Daoy (cell line): ENCODE data around the gene C8G. TPM values are rescaled to one million over a fixed set of nuclear protein-coding genes. Genes with fewer than 3 reads are reported as not detected.

Source experiments
- DNase-seq: peaks from one replicate; pipeline ENCODE4 v3.0.0-alpha.2; 2015; ENCODE audit warnings: low read depth
- total RNA-seq: library from RNA; depleted of rRNA; stranded (reverse); fragments of >200 nt; shearing (Covaris generic); gene quantifications from 2 replicates; pipeline ENCODE4 v1.2.3, GENCODE V29; 2014; rRNA removed

The C8G gene
- total RNA-seq, 1 experiment from 2014 or later = not detected

DNA sequence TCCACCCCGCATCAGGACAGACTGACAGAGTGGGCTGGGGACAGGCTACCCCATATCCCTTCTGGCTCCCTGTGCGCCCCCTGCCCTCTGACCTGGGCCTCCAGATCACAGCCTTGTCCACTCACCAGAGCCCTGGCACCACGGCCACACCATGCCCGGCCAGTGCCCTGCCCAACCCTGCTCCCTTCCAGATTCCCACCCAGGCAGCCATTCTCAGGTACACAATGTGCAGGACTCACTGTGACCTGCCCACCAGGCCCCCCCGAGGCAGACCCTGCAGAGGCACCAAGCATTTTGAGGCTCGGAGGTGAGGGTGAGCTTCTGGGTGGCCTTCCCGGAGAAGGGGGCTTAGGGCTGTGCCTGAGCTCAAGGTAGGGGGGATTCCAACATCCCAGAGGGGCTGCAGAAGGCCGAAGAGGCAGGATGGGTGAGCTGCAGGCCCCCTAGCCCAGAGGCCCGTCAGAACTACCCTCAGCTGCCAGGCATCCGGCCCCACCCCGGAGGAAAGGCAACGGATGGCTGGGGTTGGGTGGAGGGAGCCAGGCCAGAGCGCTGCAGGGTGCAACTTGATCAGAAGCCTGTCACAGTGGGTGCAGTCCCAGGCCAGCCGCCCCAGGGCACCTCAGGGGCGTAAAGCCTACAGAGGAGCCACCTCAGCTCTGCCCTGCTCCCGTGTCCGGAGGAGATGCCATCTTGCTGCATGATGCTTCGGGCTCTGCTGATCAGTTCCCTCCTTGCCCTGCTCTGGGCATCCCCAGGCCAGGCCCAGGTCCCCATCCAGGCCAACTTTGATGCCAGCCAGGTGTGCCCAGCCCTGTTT, 37.4 kb downstream of the C8G start, which contains the start of gene LCNL1:
Gene LCNL1 (plus strand): TSS at position 762 of the 820 bp plus-strand sequence. CDS start 594 bp downstream, outside the sequence.
- DNase-seq = no peak

DNA sequence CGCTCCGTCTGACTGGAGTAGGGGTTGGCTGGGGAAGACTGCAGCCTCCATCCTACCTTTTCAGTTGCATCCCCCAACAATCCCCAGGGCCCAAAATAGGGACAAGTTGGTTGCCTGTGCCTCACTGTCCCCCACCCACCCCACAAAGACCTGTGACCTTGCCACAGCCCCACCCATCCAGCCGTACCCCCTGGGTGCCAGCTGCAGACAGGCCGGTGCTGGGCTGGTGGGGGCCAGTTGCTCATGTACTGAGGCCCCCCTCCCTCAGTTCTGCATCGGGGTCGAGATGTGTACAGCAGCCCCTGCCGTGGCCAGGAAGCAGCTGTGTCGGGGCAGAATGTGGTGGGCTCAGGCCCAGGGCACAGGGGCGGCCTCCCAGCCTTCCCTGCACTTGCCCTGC, 38.1 kb downstream of the C8G start:
- DNase-seq = no peak

DNA sequence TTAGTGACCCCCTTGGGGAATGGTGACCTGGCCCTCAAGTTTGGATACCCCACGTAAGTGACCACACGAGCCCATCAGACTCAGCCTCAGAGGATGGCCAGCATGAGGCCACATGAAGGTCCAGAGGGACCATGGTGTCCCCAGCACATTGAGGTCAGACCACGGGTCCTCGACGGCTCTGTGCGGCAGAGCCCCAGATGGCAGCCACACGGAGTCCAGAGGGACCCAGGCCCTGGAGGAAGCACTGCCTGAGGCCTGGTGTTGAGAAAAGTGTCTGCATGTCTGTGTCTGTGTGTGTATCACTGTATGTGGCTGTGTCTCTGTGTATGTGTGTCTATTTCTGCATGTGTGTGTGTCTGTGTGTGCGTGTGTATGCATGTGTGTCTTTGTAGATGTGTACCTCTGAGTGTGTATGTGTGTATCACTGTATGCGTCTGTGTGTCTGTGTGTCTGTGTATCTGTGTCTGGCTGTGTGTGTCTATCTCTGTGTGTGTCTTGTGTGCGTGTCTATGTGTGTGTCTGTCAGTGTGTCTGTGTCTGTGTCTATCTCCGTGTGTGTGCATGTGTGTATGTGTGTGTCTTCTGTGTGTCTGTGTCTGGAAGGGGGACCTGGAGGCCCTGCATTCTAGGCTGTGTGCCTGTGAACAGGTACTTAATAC, 38.7 kb downstream of the C8G start:
- no peak for DNase-seq

DNA sequence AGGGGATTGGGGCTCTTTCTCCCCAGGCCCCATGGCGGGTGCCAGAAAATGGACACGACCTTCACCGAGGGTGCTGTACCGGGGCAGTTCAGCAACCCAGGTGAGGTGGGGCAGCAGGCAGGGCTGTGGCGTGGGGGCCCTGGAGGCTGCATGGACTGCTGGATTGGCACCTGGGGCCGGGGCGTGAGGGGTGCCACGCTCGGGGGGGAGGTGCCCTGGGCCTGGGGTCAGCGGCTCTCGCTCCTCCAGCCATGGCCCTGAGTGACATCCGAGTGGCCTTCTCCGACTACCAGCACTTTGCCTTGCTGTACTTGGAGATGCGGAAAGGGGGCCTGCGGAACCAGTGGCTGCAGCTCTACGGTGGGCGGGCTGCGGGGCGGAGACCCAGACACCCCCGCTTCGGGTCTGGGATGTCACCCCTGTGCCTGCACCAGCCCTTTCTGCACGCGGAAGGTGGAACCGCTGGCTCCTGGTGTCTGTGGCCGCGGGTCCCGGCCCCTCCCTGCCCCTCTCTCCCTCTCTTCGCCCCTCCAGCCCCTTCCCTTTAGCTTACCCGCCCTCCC, 39.5 kb downstream of the C8G start:
- no peak for DNase-seq

DNA sequence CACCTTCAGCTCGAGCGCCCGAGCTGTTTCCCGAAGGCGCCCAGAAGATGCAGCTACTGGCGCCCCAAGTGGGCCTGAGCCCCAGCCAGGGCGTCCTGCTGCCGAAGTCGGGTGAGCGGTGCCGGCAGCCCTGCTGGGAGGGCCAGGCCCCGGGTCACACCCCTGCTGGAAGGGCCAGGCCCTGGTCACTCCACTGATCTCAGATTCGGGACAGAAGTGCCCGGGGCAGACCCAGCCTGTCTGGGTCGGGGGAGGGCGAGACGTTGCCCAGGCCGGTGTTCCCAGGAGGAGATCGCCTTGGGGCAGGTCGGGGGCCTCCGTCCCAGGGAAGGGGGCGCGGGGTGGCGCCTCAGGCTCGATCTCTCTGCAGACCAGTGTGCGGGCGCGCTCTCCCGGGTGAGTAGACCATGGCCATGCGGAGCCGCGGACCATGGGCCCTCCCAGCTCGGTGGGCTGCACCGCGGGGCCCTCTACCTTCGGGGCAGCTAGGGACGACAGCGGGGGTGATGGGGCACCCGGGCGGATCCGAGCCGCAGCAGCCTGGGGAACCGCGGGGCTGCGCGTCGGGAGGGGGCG, 40.1 kb downstream of the C8G start:
- no peak for DNase-seq

DNA sequence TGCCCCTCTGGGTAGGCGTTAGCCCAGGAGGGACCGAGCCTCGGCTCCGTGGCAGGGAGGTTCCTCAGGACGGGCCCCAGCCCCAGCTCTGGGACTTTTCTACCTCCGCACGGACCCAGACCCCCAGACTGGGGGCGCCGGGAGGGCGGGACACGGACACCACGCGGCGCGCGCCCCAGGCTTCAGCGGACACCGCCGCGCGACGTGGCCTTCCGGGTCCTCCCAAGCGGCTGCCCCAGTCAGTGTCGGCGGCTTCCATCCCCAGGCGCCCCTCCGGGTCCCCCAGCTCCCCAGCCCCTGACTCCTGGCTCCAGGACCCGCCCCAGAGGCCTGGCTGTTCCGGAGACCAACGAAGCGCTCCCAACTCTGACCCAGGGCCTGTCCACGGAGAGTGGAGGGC, 40.8 kb downstream of the C8G start:
- no peak for DNase-seq

DNA sequence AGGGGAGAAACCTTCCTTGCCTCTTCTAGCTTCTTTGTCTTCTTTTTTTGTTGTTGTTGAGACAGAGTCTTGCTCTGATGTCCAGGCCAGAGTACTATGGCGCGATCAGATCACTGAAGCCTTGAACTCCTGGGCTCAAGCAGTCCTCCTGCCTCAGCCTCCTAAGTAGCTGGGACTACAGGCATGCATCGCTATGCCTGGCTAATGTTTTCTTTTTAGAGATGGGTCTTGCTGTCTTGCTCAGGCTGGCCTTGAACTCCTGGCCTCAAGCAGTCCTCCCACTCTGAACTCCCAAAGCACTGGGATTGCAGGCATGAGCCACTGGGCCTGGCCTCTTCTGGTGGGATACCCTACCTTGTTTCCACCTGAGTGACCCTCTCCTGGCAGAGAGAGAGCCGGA, 43.8 kb downstream of the C8G start:
- no peak for DNase-seq

DNA sequence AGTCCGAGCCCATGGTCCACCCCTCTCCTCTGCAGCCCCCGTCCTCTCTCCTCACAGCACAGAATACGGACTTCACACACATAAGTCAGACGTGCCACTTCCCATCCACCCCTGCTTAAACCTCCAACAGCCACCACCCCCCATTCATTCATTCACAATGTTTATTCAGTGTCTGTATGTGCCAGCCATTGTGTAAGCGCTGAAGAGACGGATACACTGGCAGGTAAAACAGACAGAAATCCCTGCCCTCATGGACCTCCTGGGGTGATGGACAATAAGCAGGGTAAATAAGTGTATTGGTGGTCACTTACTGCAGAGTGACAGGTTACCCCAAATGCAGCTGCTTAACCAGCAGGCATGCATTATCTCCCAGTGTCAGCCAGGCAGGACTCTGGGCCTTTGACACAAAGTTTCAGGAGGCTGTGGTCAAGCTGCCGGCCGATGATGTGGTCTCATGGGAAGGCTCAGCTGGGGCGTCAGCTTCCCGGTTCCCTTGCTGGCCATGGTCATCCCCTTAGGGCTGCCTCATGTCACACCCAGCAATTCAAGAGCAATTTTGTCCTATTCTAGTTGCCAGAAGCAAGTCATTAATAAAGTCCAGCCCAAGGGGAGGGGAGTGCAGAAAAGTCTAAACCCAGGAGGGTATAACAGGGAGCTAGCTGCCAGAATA, 45.3 kb downstream of the C8G start:
- DNase-seq = no peak

DNA sequence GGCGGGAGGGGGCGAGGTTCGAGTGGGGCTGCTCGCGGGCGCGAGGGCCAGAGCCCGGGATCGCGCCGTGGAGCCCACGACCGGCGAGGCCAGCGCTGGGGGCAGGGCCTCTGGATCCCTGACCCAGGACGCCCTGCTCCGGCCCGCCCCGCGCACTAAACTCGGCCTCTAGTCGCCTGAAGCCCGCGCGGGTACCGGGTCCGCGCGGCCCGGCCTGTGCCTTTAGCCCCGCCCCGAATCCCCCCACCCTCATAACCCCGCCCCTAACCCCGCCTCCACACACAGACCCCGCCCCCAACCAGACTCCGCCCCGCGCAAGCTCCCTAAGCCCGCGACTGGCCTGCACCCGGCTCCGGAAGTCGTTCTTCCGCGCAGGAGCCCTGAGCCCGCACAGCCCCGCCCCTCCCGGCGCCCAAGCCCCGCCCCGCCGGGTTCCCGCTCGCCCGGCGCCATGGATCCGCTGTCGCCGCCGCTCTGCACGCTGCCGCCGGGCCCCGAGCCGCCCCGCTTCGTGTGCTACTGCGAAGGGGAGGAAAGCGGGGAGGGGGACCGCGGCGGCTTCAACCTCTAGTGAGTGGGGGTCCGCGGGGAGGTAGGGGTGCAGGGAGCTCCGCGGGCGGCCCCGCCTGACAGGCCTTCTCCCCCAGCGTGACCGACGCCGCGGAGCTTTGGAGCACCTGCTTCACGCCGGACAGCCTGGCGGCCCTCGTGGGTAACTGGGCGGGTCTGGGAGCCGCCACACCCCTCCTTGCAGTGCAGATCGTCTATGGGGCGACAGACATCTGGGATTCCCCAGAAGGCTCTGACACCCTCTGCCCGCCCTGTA, 47.2 kb downstream of the C8G start, which contains the start of gene PAXX:
Gene PAXX (plus strand): TSS at position 430 of the 826 bp plus-strand sequence. CDS start 22 bp downstream, at position 452.
- peak; percentile 96 for DNase-seq

DNA sequence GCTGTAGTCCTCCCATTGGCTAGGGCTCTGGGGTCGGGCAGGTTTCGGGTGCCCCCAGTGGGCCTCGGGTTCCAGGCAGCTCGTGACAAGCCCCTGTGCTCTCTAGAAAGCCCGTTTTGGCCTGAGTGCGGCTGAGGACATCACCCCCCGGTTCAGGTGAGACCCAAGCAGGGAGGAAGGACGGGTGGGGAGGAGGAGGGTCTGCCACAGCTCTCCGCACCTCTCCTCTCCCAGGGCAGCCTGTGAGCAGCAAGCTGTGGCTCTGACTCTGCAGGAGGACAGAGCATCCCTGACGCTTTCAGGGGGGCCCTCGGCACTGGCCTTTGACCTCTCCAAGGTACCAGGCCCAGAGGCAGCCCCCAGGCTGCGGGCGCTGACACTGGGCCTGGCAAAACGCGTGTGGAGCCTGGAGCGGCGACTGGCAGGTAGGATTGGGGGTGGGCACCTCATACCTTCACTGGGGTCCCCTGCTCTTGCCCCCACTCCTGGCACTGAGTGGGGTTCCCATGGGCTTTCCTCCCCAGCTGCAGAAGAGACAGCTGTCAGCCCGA, 47.9 kb downstream of the C8G start:
- DNase-seq = no peak

DNA sequence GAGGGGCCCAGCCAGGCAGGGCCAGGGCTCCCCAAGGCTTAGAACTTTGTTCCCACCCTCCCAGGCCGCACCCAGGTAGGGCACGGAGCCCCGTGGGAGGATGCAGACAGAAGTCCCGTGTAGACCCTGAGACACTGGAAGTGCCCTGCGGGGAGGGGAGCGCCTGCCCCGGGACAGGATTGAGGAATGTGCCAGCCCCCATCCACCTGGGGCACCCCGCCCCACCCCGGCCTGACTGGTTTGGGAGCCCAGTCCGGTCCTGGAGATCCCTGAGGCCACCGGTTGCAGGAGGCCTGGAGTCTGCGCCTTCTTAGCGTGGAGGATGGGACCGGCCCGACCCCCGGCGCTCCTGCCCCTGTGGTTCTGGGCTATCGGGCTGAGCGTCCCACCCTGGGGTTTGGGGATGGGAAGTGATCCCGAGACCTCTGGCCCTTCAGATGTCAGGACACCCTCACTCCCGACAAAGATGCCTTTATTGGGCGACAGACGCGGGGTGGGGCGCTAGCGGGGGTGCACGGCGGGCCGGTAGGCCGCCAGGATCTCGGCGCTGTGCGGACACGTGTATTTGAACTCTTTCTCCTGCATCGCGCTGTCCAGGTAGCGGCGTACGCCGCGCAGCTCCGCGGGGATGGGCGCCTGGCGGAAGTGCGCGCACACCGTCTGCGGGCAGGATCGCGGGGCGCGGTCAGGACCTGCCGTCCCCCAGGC, 49.3 kb downstream of the C8G start:
- DNase-seq = no peak

DNA sequence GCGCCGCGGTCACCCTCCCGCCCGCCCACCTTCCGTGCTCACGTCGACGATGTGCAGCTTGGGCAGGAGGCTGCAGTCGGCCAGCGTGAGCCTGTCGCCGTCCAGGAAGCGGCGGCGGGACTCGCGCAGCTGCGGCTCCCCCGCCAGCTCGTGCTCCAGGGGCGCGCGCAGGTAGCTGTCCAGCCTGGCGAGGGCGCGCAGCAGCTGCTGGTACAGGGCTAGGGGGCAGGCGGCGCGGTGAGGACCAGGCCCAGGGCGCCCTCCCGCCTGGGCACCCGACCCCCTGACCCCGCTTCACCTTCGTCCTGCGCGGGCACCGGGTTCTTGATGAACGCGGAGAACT, 49.8 kb downstream of the C8G start:
- no peak for DNase-seq

DNA sequence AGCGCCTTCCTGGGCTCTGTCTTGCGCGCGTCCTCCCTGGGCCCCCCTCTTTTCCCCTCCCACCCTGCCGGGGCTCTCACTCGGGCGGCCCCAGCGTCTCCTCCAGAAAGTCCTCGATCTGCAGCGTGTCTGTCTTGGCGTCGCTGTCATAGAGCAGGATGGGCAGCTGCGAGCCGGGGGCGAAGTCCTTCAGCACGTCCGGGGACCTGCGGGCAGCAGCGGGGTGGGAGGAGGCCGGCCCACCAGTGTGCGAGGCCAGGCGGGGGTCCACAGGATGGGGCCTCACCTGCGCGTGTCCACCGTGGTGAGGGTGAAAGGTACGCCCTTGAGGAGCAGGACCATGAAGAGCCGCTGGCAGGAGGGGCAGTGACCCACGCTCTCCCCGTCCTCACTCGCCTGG, 50.3 kb downstream of the C8G start:
- no peak for DNase-seq

DNA sequence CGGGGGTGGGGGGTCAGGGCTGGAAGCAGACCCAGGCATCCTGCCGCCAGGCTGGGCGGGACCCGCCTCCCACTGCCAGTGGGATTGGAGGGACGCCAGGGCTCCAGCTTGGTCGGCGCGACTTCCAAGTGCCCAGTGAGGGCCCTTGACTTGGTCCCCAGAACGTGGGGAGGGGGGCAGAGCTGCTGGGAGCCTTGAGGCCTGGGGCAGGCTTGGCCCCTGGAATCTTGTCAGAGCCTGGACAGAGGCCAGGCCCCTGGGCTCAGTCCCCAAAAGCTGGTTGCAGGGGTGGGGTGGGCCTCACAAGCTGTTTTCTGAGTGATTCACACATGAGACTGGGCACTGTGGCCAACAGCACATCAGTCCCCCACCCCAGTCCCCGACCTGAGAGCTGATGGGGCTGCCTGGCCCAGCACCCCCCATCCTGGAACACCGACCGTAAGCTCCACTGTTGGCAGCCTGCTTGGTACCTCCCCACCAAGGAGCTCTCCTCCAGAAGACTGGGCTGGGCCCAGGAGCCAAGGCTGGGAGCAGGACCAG, 50.8 kb downstream of the C8G start:
- peak; percentile 54 for DNase-seq

Other genes with a start within 250 kb of the C8G start
- gene DIPK1B, start 232.7 kb upstream of the C8G start, total RNA-seq = 6.6 and 6.8 TPM in 2 replicates
- not detected in 2 replicates for gene LCN10, start 202.3 kb upstream of the C8G start, total RNA-seq
- not detected in 2 replicates for gene LCN6, start 196.7 kb upstream of the C8G start, total RNA-seq
- not detected in 2 replicates for gene LCN8, start 187.0 kb upstream of the C8G start, total RNA-seq
- gene LCN15, start 180.7 kb upstream of the C8G start, total RNA-seq = not detected in 2 replicates
- 46.9 and 61.6 TPM in 2 replicates for gene TMEM141, start 153.9 kb upstream of the C8G start, total RNA-seq
- gene CCDC183, start 148.9 kb upstream of the C8G start, total RNA-seq = 0.23 TPM in 1 of 2 replicates, not detected in the other
- 64.7 and 69.4 TPM in 2 replicates for gene RABL6, start 137.3 kb upstream of the C8G start, total RNA-seq
- gene AJM1, start 102.8 kb upstream of the C8G start, total RNA-seq = 0.18 and 0.74 TPM in 2 replicates
- 67.5 and 92.7 TPM in 2 replicates for gene PHPT1, start 95.8 kb upstream of the C8G start, total RNA-seq
- 2.1 and 6.1 TPM in 2 replicates for gene MAMDC4, start 92.9 kb upstream of the C8G start, total RNA-seq
- gene EDF1, start 78.9 kb upstream of the C8G start, total RNA-seq = 379 and 424 TPM in 2 replicates
- 25.4 and 34.6 TPM in 2 replicates for gene TRAF2, start 58.7 kb upstream of the C8G start, total RNA-seq
- gene FBXW5, start 505 bp upstream of the C8G start, total RNA-seq = 98.8 and 99.2 TPM in 2 replicates
- gene LCN12, start 7.0 kb downstream of the C8G start, total RNA-seq = not detected in 2 replicates
- gene PTGDS, start 32.3 kb downstream of the C8G start, total RNA-seq = not detected in 2 replicates
- gene LCNL1, start 37.8 kb downstream of the C8G start, total RNA-seq = not detected in 2 replicates
- 60.5 and 66.9 TPM in 2 replicates for gene PAXX, start 47.2 kb downstream of the C8G start, total RNA-seq
- gene CLIC3, start 51.3 kb downstream of the C8G start, total RNA-seq = 0.18 and 3.9 TPM in 2 replicates
- 1.2 and 2.2 TPM in 2 replicates for gene ABCA2, start 83.0 kb downstream of the C8G start, total RNA-seq
- gene FUT7, start 86.8 kb downstream of the C8G start, total RNA-seq = not detected in 2 replicates
- 15.9 and 17.4 TPM in 2 replicates for gene NPDC1, start 100.9 kb downstream of the C8G start, total RNA-seq
- not detected in 2 replicates for gene ENTPD2, start 108.8 kb downstream of the C8G start, total RNA-seq
- gene SAPCD2, start 125.3 kb downstream of the C8G start, total RNA-seq = 69.8 and 86.6 TPM in 2 replicates
- 6.1 and 12.4 TPM in 2 replicates for gene UAP1L1, start 132.3 kb downstream of the C8G start, total RNA-seq
- gene MAN1B1, start 141.7 kb downstream of the C8G start, total RNA-seq = 57.5 and 61.9 TPM in 2 replicates
- gene DPP7, start 169.5 kb downstream of the C8G start, total RNA-seq = 23.0 and 35.4 TPM in 2 replicates
- gene GRIN1, start 193.9 kb downstream of the C8G start, total RNA-seq = 0.06 TPM in 1 of 2 replicates, not detected in the other
- not detected in 2 replicates for gene LRRC26, start 224.8 kb downstream of the C8G start, total RNA-seq
- not detected in 2 replicates for gene TMEM210, start 226.8 kb downstream of the C8G start, total RNA-seq
- gene ANAPC2, start 243.3 kb downstream of the C8G start, total RNA-seq = 11.3 and 23.5 TPM in 2 replicates
- gene SSNA1, start 243.4 kb downstream of the C8G start, total RNA-seq = 169 and 188 TPM in 2 replicates